Measurements from ENCODE around the gene VSTM4. TPM values are rescaled to one million over a fixed set of nuclear protein-coding genes. Genes with fewer than 3 reads are reported as not detected.

Gene VSTM4
- total RNA-seq, 1 donor from 2014 or later = 0.70 TPM

DNA sequence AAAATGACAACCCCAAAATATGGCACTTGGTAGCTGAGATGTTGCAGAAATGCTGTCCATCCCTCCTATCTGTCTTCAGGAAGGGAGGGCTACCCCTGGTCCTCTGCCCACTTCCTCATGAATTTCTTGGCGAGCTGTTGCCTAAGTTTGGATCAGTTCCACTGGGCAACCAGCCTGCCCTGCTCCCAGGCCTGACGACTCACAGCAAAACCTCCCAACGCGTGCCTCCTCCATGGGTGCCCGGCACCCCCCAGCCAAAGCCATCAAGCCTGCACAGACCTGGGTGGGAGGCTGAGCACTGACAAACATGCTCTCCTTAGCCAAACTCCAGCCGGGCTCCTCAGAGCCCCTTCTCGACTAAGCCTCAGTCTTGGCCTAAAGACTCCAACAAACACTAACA, 8.9 kb downstream of the VSTM4 start:
- Mint-ChIP-seq H3K4me3 (ENCODE audit: unreplicated experiment) (no peak overlapping the region), H3K9me3 (ENCODE audit: unreplicated experiment) (no peaks in the 10 kb centered on the region), H3K4me1 (ENCODE audit: unreplicated experiment) (peaks cover 8% of the 10 kb centered on the region), H3K27ac (ENCODE audit: unreplicated experiment) (no peak overlapping the region), H3K27me3 (ENCODE audit: unreplicated experiment) (peaks cover 7% of the 10 kb centered on the region), H3K36me3 (ENCODE audit: unreplicated experiment) (no peaks in the 10 kb centered on the region)
- DNase-seq (ENCODE audit: extremely low spot score, unreplicated experiment) = no peak
- no peak for TF ChIP-seq CTCF (IDR thresholded peaks at IDR 0.05)

DNA sequence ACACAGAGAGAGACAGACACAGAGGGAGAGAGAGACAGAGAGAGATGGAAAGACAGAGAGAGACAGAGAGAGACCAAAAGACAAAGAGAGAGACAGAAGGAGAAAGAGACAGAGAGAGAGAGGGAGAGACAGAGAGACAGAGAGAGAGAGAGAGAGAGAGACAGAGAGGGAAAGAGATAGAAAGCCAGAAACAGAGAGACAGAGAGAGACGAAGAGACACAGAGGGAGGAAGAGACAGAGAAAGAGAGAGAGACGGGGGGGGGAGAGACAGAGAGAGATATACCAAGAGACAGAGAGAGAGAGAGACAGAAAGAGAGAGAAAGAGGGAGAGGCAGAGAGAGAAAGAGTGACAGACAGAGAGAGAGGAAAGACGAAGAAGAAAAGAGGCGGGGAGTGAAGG, 10.2 kb downstream of the VSTM4 start:
- peaks cover 7% of the 10 kb centered on the region for H3K27me3 Mint-ChIP-seq (ENCODE audit: unreplicated experiment)
- no peaks in the 10 kb centered on the region for H3K36me3 Mint-ChIP-seq (ENCODE audit: unreplicated experiment)
- H3K4me3 Mint-ChIP-seq (ENCODE audit: unreplicated experiment) = no peak overlapping the region
- no peak for DNase-seq (ENCODE audit: extremely low spot score, unreplicated experiment)
- no peaks in the 10 kb centered on the region for H3K9me3 Mint-ChIP-seq (ENCODE audit: unreplicated experiment)
- H3K4me1 Mint-ChIP-seq (ENCODE audit: unreplicated experiment) = peaks cover 6% of the 10 kb centered on the region
- TF ChIP-seq CTCF (IDR thresholded peaks at IDR 0.05) = no peak
- H3K27ac Mint-ChIP-seq (ENCODE audit: unreplicated experiment) = no peak overlapping the region

- no peak overlapping the region for H3K27ac Mint-ChIP-seq (ENCODE audit: unreplicated experiment)
- no peak overlapping the region for H3K4me3 Mint-ChIP-seq (ENCODE audit: unreplicated experiment)
- H3K27me3 Mint-ChIP-seq (ENCODE audit: unreplicated experiment) = peaks cover 12% of the 10 kb centered on the region
- H3K9me3 Mint-ChIP-seq (ENCODE audit: unreplicated experiment) = no peaks in the 10 kb centered on the region
- no peaks in the 10 kb centered on the region for H3K4me1 Mint-ChIP-seq (ENCODE audit: unreplicated experiment)
- H3K36me3 Mint-ChIP-seq (ENCODE audit: unreplicated experiment) = no peaks in the 10 kb centered on the region
- no peak for DNase-seq (ENCODE audit: extremely low spot score, unreplicated experiment)
- no peak for TF ChIP-seq CTCF (IDR thresholded peaks at IDR 0.05)
Measured at GRCh38 chr10:49104323-49104722, 11.0 kb downstream of the VSTM4 start.

- no peak for DNase-seq (ENCODE audit: extremely low spot score, unreplicated experiment)
- Mint-ChIP-seq H3K36me3 (ENCODE audit: unreplicated experiment) (no peaks in the 10 kb centered on the region), H3K4me3 (ENCODE audit: unreplicated experiment) (no peak overlapping the region), H3K27ac (ENCODE audit: unreplicated experiment) (no peak overlapping the region), H3K9me3 (ENCODE audit: unreplicated experiment) (no peaks in the 10 kb centered on the region), H3K27me3 (ENCODE audit: unreplicated experiment) (peaks cover 12% of the 10 kb centered on the region), H3K4me1 (ENCODE audit: unreplicated experiment) (no peaks in the 10 kb centered on the region)
- TF ChIP-seq CTCF (IDR thresholded peaks at IDR 0.05) = no peak
Measured at GRCh38 chr10:49103761-49104160, 11.6 kb downstream of the VSTM4 start.

GRCh38 chr10:49099046-49099445, 16.3 kb downstream of the VSTM4 start:
- Mint-ChIP-seq H3K36me3 (ENCODE audit: unreplicated experiment) (no peaks in the 10 kb centered on the region), H3K4me3 (ENCODE audit: unreplicated experiment) (no peak overlapping the region), H3K27me3 (ENCODE audit: unreplicated experiment) (peaks cover 5% of the 10 kb centered on the region), H3K27ac (ENCODE audit: unreplicated experiment) (no peak overlapping the region), H3K4me1 (ENCODE audit: unreplicated experiment) (no peaks in the 10 kb centered on the region), H3K9me3 (ENCODE audit: unreplicated experiment) (no peaks in the 10 kb centered on the region)
- no peak for DNase-seq (ENCODE audit: extremely low spot score, unreplicated experiment)
- TF ChIP-seq CTCF (IDR thresholded peaks at IDR 0.05) = no peak

Data from osteocyte (in vitro differentiated cells).